ENCODE measurements around the gene ILF3.
A peak's percentile ranks its signal among the peaks of the same experiment; 100 is the strongest.

Gene ILF3

GRCh38 chr19:10694706-10695307 is 40.7 kb downstream of the ILF3 start:
- DNase-seq (ENCODE audit: low read depth in 2 of 2, low spot score in 1 of 2): no peak

GRCh38 chr19:10695401-10696398 is 41.6 kb downstream of the ILF3 start:
- peak; percentile 51 to 69 for DNase-seq (ENCODE audit: low read depth in 2 of 2, low spot score in 1 of 2)

GRCh38 chr19:10699650-10700335 is 45.6 kb downstream of the ILF3 start:
- peak in 1 of 2 donors; percentile 52 for DNase-seq (ENCODE audit: low read depth in 2 of 2, low spot score in 1 of 2)

GRCh38 chr19:10701955-10702525 is 47.9 kb downstream of the ILF3 start:
- no peak for DNase-seq (ENCODE audit: low read depth in 2 of 2, low spot score in 1 of 2)

GRCh38 chr19:10706990-10707389 is 52.8 kb downstream of the ILF3 start:
- no peak for DNase-seq (ENCODE audit: low read depth in 2 of 2, low spot score in 1 of 2)

- DNase-seq (ENCODE audit: low read depth in 2 of 2, low spot score in 1 of 2): no peak
These were observed 53.3 kb downstream of the ILF3 start for GRCh38 chr19:10707440-10707839.

- DNase-seq (ENCODE audit: low read depth in 2 of 2, low spot score in 1 of 2): no peak
These were observed 54.1 kb downstream of the ILF3 start for GRCh38 chr19:10708291-10708690.

GRCh38 chr19:10712045-10712444 is 57.9 kb downstream of the ILF3 start:
- DNase-seq (ENCODE audit: low read depth in 2 of 2, low spot score in 1 of 2): no peak

- no peak for DNase-seq (ENCODE audit: low read depth in 2 of 2, low spot score in 1 of 2)
These were observed 58.6 kb downstream of the ILF3 start for GRCh38 chr19:10712754-10713153.

- no peak for DNase-seq (ENCODE audit: low read depth in 2 of 2, low spot score in 1 of 2)
These were observed 59.2 kb downstream of the ILF3 start for GRCh38 chr19:10713317-10713716.

- no peak for DNase-seq (ENCODE audit: low read depth in 2 of 2, low spot score in 1 of 2)
These were observed 62.9 kb downstream of the ILF3 start for GRCh38 chr19:10717054-10717355.

- DNase-seq (ENCODE audit: low read depth in 2 of 2, low spot score in 1 of 2): peak; percentile 91 to 93
These were observed 63.4 kb downstream of the ILF3 start, which contains the start of gene DNM2 for GRCh38 chr19:10717356-10718204. TSS of gene DNM2 (plus strand) at chr19:10718079. CDS start at chr19:10718243, 164 bp downstream.

GRCh38 chr19:10718205-10719196 is 64.4 kb downstream of the ILF3 start:
- DNase-seq (ENCODE audit: low read depth in 2 of 2, low spot score in 1 of 2): no peak

- no peak for DNase-seq (ENCODE audit: low read depth in 2 of 2, low spot score in 1 of 2)
These were observed 65.4 kb downstream of the ILF3 start for GRCh38 chr19:10719466-10719961.

GRCh38 chr19:10720607-10721125 is 66.5 kb downstream of the ILF3 start:
- DNase-seq (ENCODE audit: low read depth in 2 of 2, low spot score in 1 of 2): no peak

- DNase-seq (ENCODE audit: low read depth in 2 of 2, low spot score in 1 of 2): no peak
These were observed 69.4 kb downstream of the ILF3 start for GRCh38 chr19:10723591-10723990.

- no peak for DNase-seq (ENCODE audit: low read depth in 2 of 2, low spot score in 1 of 2)
These were observed 70.5 kb downstream of the ILF3 start for GRCh38 chr19:10724573-10725071.

GRCh38 chr19:10725415-10725814 is 71.3 kb downstream of the ILF3 start:
- DNase-seq (ENCODE audit: low read depth in 2 of 2, low spot score in 1 of 2): no peak

- DNase-seq (ENCODE audit: low read depth in 2 of 2, low spot score in 1 of 2): no peak
These were observed 72.1 kb downstream of the ILF3 start for GRCh38 chr19:10726268-10726667.

Measured in stimulated activated CD8-positive, alpha-beta memory T cell treated with anti-CD3 and anti-CD28 coated beads, Interleukin-4, amount 100 ng/mL, for 4 hours (primary cell).